PC-9 (cell line): Measurements from ENCODE around the gene ADORA2A. TPM values are rescaled to one million over a fixed set of nuclear protein-coding genes. Genes with fewer than 3 reads are reported as not detected.

Source experiments
- BruUV-seq: library from RNA; stranded (reverse); fragments of 400-500 nt; replicated peaks from 2 replicates; lab custom pipeline; 2021; lab: Mats Ljungman, UMichigan
- CTCF ChIA-PET: fragments of 300-600 bp; sonication (Branson Sonifier 250); formaldehyde crosslinking; loops from one replicate; lab custom pipeline; 2022; ENCODE audit warnings: antibody characterized with exemption; lab: Charles Lee
- POLR2A ChIA-PET: fragments of 300-600 bp; sonication (Branson Sonifier 250); formaldehyde crosslinking; loops from one replicate; lab custom pipeline; 2022; ENCODE audit warnings: antibody characterized with exemption; ENCODE audit not compliant: unreplicated experiment; lab: Charles Lee
- DNase-seq, 2 experiments: peaks; one replicate each; pipeline versions ENCODE4 v3.0.0 to v3.0.0-alpha.2; 2015 to 2022; ENCODE audit warnings: mixed read lengths in 1 of 2
- H2AFZ ChIP-seq: fragments of 200-600 bp; sonication (generic); 2 replicates; pipeline ENCODE4 v1.8.1; 2017; ENCODE audit warnings: antibody characterized with exemption
- H3F3A ChIP-seq: fragments of 200-600 bp; sonication (generic); 2 replicates; pipeline ENCODE4 v1.8.1; 2017; ENCODE audit warnings: antibody characterized with exemption, mild to moderate bottlenecking, low read depth; ENCODE audit not compliant: insufficient read depth
- H3K27ac ChIP-seq: fragments of 200-600 bp; sonication (generic); 2 replicates; pipeline ENCODE4 v1.6.1; 2016; ENCODE audit warnings: mixed run types
- H3K27me3 ChIP-seq: fragments of 200-600 bp; sonication (generic); 2 replicates; pipeline ENCODE4 v1.6.1; 2016; ENCODE audit warnings: low read depth, mixed run types; ENCODE audit not compliant: insufficient read depth
- H3K36me3 ChIP-seq: fragments of 200-600 bp; sonication (generic); 2 replicates; pipeline ENCODE4 v1.6.1; 2016; ENCODE audit warnings: low read depth, mixed run types
- H3K4me1 ChIP-seq: fragments of 200-600 bp; sonication (generic); replicated peaks from 2 replicates; pipeline ENCODE4 v1.6.1; 2016; ENCODE audit warnings: mixed run types; ENCODE audit not compliant: insufficient read depth
- H3K4me2 ChIP-seq: fragments of 200-600 bp; sonication (generic); 2 replicates; pipeline ENCODE4 v1.6.1; 2017; ENCODE audit warnings: mixed run types
- H3K4me3 ChIP-seq: fragments of 200-600 bp; sonication (generic); 2 replicates; pipeline ENCODE4 v1.6.1; 2016; ENCODE audit warnings: mixed run types
- H3K79me2 ChIP-seq: fragments of 200-600 bp; sonication (generic); 2 replicates; pipeline ENCODE4 v1.6.1; 2017; ENCODE audit warnings: low read depth, mixed run types
- H3K9me2 ChIP-seq: fragments of 200-600 bp; sonication (generic); 2 replicates; pipeline ENCODE4 v1.8.1; 2017; ENCODE audit warnings: mild to moderate bottlenecking; ENCODE audit not compliant: insufficient read depth
- H3K9me3 ChIP-seq: fragments of 200-600 bp; sonication (generic); 2 replicates; pipeline ENCODE4 v1.8.1; 2016; ENCODE audit warnings: low read depth; ENCODE audit not compliant: insufficient read depth
- H4K20me1 ChIP-seq: fragments of 200-600 bp; sonication (generic); 2 replicates; pipeline ENCODE4 v1.8.1; 2017; ENCODE audit not compliant: insufficient read depth
- CTCF ChIP-seq: fragments of 200-600 bp; sonication (generic); conservative IDR thresholded peaks from 2 replicates; pipeline ENCODE4 v1.6.1; 2017; ENCODE audit warnings: mixed run types, antibody characterized with exemption, mild to moderate bottlenecking, moderate library complexity
- EZH2 ChIP-seq: fragments of 200-600 bp; sonication (generic); IDR thresholded peaks from 2 replicates; pipeline ENCODE4 v1.8.0; 2017; ENCODE audit warnings: antibody characterized with exemption, low read depth
- intact Hi-C: fragments of 100-400 bp; cut with micrococcal nuclease; formaldehyde crosslinking; loops from one replicate; pipeline ENCODE4 v1.10.0; 2022; ENCODE audit not compliant: unreplicated experiment
- total RNA-seq: library from RNA; stranded (reverse); gene quantifications from 2 replicates; pipeline ENCODE4 v1.2.3, GENCODE V29; 2021

ADORA2A gene
- total RNA-seq, 1 experiment from 2014 or later = 1.8 TPM

DNA sequence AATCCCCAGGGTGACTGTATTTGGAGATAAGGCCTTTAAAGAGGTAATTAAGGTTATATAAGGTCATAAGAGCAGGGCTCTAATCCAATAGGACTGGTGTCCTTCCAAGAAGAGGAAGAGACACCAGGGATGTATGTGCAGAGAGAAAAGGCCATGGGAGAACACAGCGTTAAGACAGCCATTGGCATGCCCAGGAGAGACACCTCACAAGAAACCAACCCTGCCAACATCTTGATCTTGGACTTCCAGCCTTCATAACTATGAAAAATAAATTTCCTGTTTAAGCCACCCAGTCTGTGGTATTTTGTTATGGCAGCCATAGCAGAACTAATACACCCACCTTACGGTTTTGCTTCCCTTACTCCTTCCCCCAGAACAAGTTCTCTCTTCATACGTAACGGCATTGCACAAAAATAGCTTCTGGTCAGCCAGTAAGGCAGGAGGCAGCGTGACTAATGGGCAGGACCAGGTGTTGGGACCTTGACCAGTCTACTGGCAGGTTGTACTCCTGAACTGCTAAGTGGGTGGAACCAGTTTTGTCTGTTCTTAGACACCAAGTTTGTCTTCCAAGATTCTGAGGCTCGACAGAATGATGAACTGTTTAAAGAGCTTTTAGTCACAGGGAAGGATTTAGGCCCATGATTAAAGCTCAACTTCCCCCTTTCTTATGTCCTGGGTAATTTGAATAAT is 35.8 kb downstream of the ADORA2A start:
- Histone ChIP-seq H3K36me3 (no peaks in the 10 kb centered on the region), H3K9me2 (no peaks in the 10 kb centered on the region), H3K79me2 (no peaks in the 10 kb centered on the region), H3K27me3 (no peaks in the 10 kb centered on the region), H3K27ac (no peak overlapping the region), H3K4me1 (peaks cover 36% of the 10 kb centered on the region), H3K4me3 (no peak overlapping the region), H2AFZ (no peak overlapping the region), H3K4me2 (no peak overlapping the region), H3F3A (peaks cover 20% of the 10 kb centered on the region), H3K9me3 (no peaks in the 10 kb centered on the region), H4K20me1 (no peaks in the 10 kb centered on the region)
- CTCF ChIA-PET = no interaction called here
- TF ChIP-seq CTCF (no peak), EZH2 (no peak)
- intact Hi-C loops = no loop called here
- POLR2A ChIA-PET = no interaction called here
- no peak for DNase-seq
- no TSS peak for BruUV-seq

DNA sequence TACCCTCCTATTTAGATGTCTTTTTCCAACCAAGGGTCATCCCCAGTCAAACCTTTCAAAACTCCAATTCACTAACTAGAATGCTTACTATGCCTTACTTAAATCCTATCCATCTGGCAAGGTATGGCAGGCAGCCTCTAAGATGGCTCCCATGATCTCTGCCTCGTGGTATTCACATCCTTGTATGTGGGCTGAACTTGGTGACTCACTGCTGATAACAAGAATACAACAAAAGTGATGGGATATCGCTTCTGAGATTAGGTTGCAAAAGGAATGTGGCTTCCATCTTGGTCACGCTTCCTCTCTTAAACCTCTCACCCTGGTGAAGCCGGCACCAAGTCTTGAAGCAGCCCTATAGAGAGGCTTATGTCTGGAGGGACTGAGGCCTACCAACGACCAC is 38.2 kb downstream of the ADORA2A start:
- H4K20me1 ChIP-seq = no peaks in the 10 kb centered on the region
- H3K36me3 ChIP-seq = no peaks in the 10 kb centered on the region
- peak overlapping the region; percentile 65 for H2AFZ ChIP-seq
- no peak overlapping the region for H3K27ac ChIP-seq
- CTCF ChIA-PET = interaction anchor here (0.7 kb wide), 1 partner anchor 30 kb away, joined by 3 read pairs; no protein-coding TSS in a partner anchor
- no peak overlapping the region for H3K4me3 ChIP-seq
- intact Hi-C loops = no loop called here
- peak; percentile 43 to 80 for DNase-seq
- no peaks in the 10 kb centered on the region for H3K9me2 ChIP-seq
- no peaks in the 10 kb centered on the region for H3K27me3 ChIP-seq
- peak overlapping the region; percentile 56; the same call in 1 of the 2 replicates for H3K4me2 ChIP-seq
- POLR2A ChIA-PET = no interaction called here
- no TSS peak for BruUV-seq
- H3F3A ChIP-seq = peaks cover 20% of the 10 kb centered on the region
- TF ChIP-seq CTCF (no peak), EZH2 (no peak)
- H3K9me3 ChIP-seq = no peaks in the 10 kb centered on the region
- H3K79me2 ChIP-seq = no peaks in the 10 kb centered on the region
- H3K4me1 ChIP-seq = peaks cover 36% of the 10 kb centered on the region

DNA sequence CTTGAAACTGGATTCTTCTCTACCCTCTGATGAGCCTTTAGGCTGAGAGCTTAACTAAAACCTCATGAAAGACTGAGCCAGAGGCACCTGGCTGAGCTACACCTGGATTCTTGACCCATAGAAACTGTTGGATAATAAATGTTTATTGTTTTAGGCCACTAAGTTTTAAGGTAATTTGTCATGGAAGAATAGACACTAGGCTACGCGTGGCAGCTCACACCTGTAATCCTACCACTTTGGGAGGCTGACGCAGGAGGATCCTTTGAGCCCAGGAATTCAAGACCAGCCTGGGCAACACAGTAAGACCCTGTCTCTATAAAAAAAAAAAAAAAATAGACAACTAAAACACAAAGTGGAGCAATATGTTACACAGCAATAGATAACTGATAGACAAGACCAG is 38.6 kb downstream of the ADORA2A start:
- Histone ChIP-seq H3K4me1 (peaks cover 36% of the 10 kb centered on the region), H3K9me2 (no peaks in the 10 kb centered on the region), H3K4me2 (peak overlapping the region; percentile 56; the same call in 1 of the 2 replicates), H3K9me3 (no peaks in the 10 kb centered on the region), H3K4me3 (no peak overlapping the region), H3K79me2 (no peaks in the 10 kb centered on the region), H3K27ac (peak overlapping the region; percentile 59), H4K20me1 (no peaks in the 10 kb centered on the region), H3K36me3 (no peaks in the 10 kb centered on the region), H2AFZ (peak overlapping the region; percentile 65; the same call in 1 of the 2 replicates), H3K27me3 (no peaks in the 10 kb centered on the region), H3F3A (peaks cover 20% of the 10 kb centered on the region)
- ChIA-PET CTCF (no interaction called here), POLR2A (no interaction called here)
- no peak for TF ChIP-seq CTCF
- TF ChIP-seq EZH2 = no peak
- no peak for DNase-seq
- BruUV-seq = no TSS peak
- intact Hi-C loops = no loop called here
